Measurements from ENCODE around the gene KATNB1. TPM values are rescaled to one million over a fixed set of nuclear protein-coding genes. Genes with fewer than 3 reads are reported as not detected.

KATNB1 gene
- polyA plus RNA-seq, 2 of the 4 experiments (the other 2 are of a cell fraction): 21.0 to 21.1 TPM

DNA sequence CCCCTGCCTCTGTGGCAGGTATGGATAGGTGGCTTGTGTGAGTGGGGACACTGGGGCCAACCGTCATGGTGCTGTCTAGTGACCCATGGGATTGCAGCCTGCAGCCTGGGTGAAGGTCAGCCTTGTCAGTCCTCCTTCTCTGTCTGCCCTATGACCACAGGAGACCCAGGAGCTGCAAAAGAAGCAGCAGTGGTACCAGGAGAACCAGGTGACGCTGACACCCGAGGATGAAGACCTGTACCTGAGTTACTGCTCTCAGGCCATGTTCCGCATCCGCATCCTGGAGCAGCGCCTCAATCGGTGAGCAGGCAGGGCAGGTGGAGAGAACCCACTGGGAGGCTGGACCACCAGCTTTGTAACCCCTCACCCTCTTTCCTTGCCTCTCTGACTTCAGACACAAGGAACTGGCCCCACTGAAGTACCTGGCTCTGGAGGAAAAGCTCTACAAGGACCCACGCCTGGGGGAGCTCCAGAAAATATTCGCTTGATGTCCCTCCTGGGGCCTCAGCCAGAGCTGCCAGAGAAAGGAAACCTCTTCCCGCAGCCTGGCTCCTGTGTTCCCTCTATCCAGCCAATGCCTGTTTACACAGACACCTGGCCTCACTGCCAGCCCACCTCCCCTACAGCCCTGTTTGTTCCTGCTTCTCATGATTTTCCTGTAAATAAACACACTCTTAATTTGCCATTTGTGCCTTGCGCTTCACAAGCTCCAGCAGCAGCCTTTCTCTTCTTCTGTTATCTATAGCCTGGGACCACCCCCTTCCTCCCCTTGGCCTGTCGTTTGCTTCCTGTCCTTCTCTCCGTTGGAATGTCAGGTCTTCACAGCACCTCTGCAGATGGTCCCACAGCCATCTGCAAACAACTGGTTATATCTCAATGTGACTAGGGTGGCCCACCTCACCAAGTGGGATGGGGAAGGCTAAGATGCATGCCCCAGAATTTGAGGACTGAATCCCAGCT is 4.5 kb upstream of the KATNB1 start:
- CTCF ChIA-PET: interaction anchor here (0.8 to 2.8 kb wide), 11 partner anchors 8 to 269 kb away, joined by 3 to 15 read pairs (median 3); partner anchors contain the start of gene ADGRG1

DNA sequence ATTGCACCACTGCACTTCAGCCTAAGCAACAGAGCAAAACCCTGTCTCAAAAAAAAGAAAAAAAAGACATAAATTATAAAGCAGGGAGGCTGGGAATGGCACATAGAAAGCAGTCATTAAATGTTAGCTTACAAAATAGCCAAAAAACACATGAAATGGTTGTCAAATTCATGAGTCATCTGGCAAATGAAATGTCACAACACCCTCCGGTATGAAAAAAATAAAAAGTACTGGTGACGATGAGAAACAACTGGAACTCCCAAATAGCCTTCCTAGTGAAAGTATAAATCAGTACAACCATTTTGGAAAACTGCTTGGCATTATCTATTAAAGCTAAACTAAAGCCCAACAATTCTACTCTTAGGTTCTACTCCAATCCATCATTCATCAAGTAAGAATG is 3.5 kb upstream of the KATNB1 start:
- H3K4me1 ChIP-seq: peaks cover 7% of the 10 kb centered on the region
- no peaks in the 10 kb centered on the region for H3K9me3 ChIP-seq
- ATAC-seq (no peak), FAIRE-seq (no peak), DNase-seq (ENCODE audit: low read depth in 1 of 2, low spot score in 1 of 2) (no peak)
- ChIA-PET CTCF (interaction anchor here (0.6 to 2.8 kb wide), 10 partner anchors 9 to 156 kb away, joined by 3 to 15 read pairs (median 3); no protein-coding TSS in a partner anchor), POLR2A (no interaction called here)
- H3K4me3 ChIP-seq: no peak overlapping the region
- 63% methylated on average over 2 of the region's 2 CpGs for WGBS (ENCODE audit: missing lambda C conversion rate)
- no peak overlapping the region for H3K27ac ChIP-seq
- no peak overlapping the region for H3K4me2 ChIP-seq
- TF ChIP-seq FOSL2 (IDR thresholded peaks at IDR 0.05) (no peak), FOSL2 (CRISPR knock-in tag; IDR thresholded peaks at IDR 0.05) (peak; percentile 39; the same call in 1 of the 2 replicates), POLR2AphosphoS2 (conservative IDR thresholded peaks at IDR 0.05; ENCODE audit: low read length) (no peak)

More for the DNA sequence above, 4.5 kb upstream of the KATNB1 start:
- no peak for DNase-seq (ENCODE audit: low read depth in 1 of 2, low spot score in 1 of 2)
- no peaks in the 10 kb centered on the region for H3K9me3 ChIP-seq
- no peak for FAIRE-seq
- 0 out of 3 replicates have a peak, but pooled peaks cover 3% of the 10 kb centered on the region for H3K4me1 ChIP-seq
- POLR2A ChIA-PET: no interaction called here
- H3K27ac ChIP-seq: no peak overlapping the region
- no peak overlapping the region for H3K4me2 ChIP-seq
- no peak for TF ChIP-seq RNF2 (IDR thresholded peaks at IDR 0.05; ENCODE audit: borderline replicate concordance, low read depth)
- no peak for TF ChIP-seq SMC3 (IDR thresholded peaks at IDR 0.05)
- TF ChIP-seq POLR2A (IDR thresholded peaks at IDR 0.05; ENCODE audit: low read length): no peak
- no peak for TF ChIP-seq BHLHE40 (IDR thresholded peaks at IDR 0.05; ENCODE audit: low read depth, low read length)
- TF ChIP-seq TP53 (CRISPR knock-in tag; IDR thresholded peaks at IDR 0.05): no peak
- TF ChIP-seq, protein P1, sequence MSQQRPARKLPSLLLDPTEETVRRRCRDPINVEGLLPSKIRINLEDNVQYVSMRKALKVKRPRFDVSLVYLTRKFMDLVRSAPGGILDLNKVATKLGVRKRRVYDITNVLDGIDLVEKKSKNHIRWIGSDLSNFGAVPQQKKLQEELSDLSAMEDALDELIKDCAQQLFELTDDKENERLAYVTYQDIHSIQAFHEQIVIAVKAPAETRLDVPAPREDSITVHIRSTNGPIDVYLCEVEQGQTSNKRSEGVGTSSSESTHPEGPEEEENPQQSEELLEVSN (IDR thresholded peaks at IDR 0.05; ENCODE audit: borderline replicate concordance, low read depth): no peak
- TF ChIP-seq HOXB13 (CRISPR knock-in tag; IDR thresholded peaks at IDR 0.05; ENCODE audit: low read depth): no peak
- no peak for TF ChIP-seq ZC3H11A (IDR thresholded peaks at IDR 0.05)
- no peak for TF ChIP-seq CEBPB (IDR thresholded peaks at IDR 0.05)
- no peak for TF ChIP-seq HMGXB4 (CRISPR knock-in tag; IDR thresholded peaks at IDR 0.05; ENCODE audit: borderline replicate concordance)
- no peak for TF ChIP-seq ZSCAN20 (CRISPR knock-in tag; IDR thresholded peaks at IDR 0.05)
- no peak for TF ChIP-seq ZFP36 (IDR thresholded peaks at IDR 0.05; ENCODE audit: borderline replicate concordance, partially characterized antibody)
- no peak for TF ChIP-seq KDM5A (IDR thresholded peaks at IDR 0.05)
- no peak for TF ChIP-seq CHD4 (IDR thresholded peaks at IDR 0.05; ENCODE audit: borderline replicate concordance)
- H3K4me3 ChIP-seq: no peak overlapping the region
- ATAC-seq: no peak
- 75% methylated on average over 13 of the region's 13 CpGs for WGBS (ENCODE audit: missing lambda C conversion rate)

DNA sequence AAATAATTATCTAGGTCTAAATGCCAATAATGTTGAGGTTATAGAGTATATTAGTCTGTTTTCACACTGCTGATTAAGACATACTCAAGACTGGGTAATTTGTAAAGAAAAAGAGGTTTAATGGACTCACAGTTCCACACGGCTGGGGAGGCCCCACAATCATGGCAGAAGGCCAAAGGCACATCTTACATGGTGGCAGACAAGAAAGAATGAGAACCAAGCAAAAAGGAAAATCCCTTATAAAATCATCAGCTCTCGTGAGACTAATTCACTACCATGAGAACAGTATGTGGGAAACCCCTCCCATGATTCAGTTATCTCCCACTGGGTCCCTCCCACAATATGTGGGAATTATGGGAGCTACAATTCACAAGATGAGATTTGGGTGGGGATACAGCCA is 2.9 kb upstream of the KATNB1 start:
- WGBS (ENCODE audit: missing lambda C conversion rate): 59% methylated on average over 2 of the region's 2 CpGs

More for the DNA sequence above, 2.9 kb upstream of the KATNB1 start:
- POLR2A ChIA-PET: no interaction called here
- FAIRE-seq (no peak), ATAC-seq (no peak), DNase-seq (ENCODE audit: low read depth in 1 of 2, low spot score in 1 of 2) (no peak)
- no peak overlapping the region for H3K4me3 ChIP-seq
- peaks cover 12% of the 10 kb centered on the region for H3K4me1 ChIP-seq
- no peak for TF ChIP-seq CHD2 (IDR thresholded peaks at IDR 0.05; ENCODE audit: low read length, partially characterized antibody)
- TF ChIP-seq, protein P2, sequence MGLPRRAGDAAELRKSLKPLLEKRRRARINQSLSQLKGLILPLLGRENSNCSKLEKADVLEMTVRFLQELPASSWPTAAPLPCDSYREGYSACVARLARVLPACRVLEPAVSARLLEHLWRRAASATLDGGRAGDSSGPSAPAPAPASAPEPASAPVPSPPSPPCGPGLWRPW (IDR thresholded peaks at IDR 0.05): no peak
- TF ChIP-seq RFX5 (IDR thresholded peaks at IDR 0.05): no peak
- no peak for TF ChIP-seq KDM1A (IDR thresholded peaks at IDR 0.05; ENCODE audit: low read depth)
- no peak for TF ChIP-seq KDM5A (IDR thresholded peaks at IDR 0.05)
- no peak for TF ChIP-seq HOXB13 (CRISPR knock-in tag; IDR thresholded peaks at IDR 0.05; ENCODE audit: low read depth)
- no peak for TF ChIP-seq CBX8 (IDR thresholded peaks at IDR 0.05)
- TF ChIP-seq NPAS2 (CRISPR knock-in tag; IDR thresholded peaks at IDR 0.05; ENCODE audit: borderline replicate concordance): no peak
- no peak for TF ChIP-seq HOXB5 (CRISPR knock-in tag; IDR thresholded peaks at IDR 0.05)
- TF ChIP-seq REST (IDR thresholded peaks at IDR 0.05): no peak
- TF ChIP-seq GATA3 (IDR thresholded peaks at IDR 0.05; ENCODE audit: borderline replicate concordance): no peak
- no peak for TF ChIP-seq NR3C1 (IDR thresholded peaks at IDR 0.05)
- no peak for TF ChIP-seq SREBF2 (IDR thresholded peaks at IDR 0.05)
- no peak for TF ChIP-seq EHF (CRISPR knock-in tag; IDR thresholded peaks at IDR 0.05)
- CTCF ChIA-PET: interaction anchor here (0.7 to 2.8 kb wide), 2 partner anchors 13 to 84 kb away, joined by 3 to 15 read pairs; no protein-coding TSS in a partner anchor
- no peak overlapping the region for H3K27ac ChIP-seq
- no peaks in the 10 kb centered on the region for H3K9me3 ChIP-seq
- H3K4me2 ChIP-seq: no peak overlapping the region

Data from A549 (cell line).